ENCODE measurements around the gene ATG16L2.

DNA sequence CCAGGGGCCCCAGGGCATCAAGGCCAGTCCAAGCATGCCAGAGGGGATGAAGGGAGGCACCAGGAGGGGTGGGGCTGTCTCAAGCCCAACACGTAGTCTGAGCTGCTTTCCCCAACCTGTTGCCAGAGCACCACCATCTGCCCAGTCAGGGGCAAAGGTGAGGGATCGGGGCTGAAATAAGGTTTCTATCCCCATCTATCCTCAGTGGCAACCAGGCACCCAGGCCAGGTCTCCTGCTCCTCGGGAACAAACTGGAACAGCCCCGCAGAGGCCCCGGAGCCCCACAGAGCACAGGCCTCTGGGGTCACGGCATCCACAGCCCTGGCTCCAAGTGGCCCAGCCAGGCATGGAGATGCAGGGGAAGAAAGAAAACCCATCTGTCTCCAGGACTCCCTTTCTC lies 39.7 kb upstream of the ATG16L2 start:
- TF ChIP-seq, protein P1, sequence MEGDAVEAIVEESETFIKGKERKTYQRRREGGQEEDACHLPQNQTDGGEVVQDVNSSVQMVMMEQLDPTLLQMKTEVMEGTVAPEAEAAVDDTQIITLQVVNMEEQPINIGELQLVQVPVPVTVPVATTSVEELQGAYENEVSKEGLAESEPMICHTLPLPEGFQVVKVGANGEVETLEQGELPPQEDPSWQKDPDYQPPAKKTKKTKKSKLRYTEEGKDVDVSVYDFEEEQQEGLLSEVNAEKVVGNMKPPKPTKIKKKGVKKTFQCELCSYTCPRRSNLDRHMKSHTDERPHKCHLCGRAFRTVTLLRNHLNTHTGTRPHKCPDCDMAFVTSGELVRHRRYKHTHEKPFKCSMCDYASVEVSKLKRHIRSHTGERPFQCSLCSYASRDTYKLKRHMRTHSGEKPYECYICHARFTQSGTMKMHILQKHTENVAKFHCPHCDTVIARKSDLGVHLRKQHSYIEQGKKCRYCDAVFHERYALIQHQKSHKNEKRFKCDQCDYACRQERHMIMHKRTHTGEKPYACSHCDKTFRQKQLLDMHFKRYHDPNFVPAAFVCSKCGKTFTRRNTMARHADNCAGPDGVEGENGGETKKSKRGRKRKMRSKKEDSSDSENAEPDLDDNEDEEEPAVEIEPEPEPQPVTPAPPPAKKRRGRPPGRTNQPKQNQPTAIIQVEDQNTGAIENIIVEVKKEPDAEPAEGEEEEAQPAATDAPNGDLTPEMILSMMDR (conservative IDR thresholded peaks at IDR 0.05 in 1 of 2, IDR thresholded peaks at IDR 0.05 in 1 of 2; ENCODE audit: extremely low read depth in 1 of 2, insufficient read depth in 1 of 2, low read depth in 1 of 2, low read length in 2 of 2) = no peak
- TF ChIP-seq EZH2 (IDR thresholded peaks at IDR 0.05; ENCODE audit: borderline replicate concordance, low read length) = no peak
